D721Med (cell line): ENCODE measurements around the gene SLAMF1.
"Not testable (repeated sequence)": the region's sequence is repeated elsewhere in the genome, so short reads cannot be mapped to it uniquely, and the experiment has no call there.

Experiments
- DNase-seq: peaks from one replicate; pipeline ENCODE4 v3.0.0; 2011; ENCODE audit warnings: low spot score; ENCODE audit not compliant: insufficient read length
- FAIRE-seq: peaks from 2 replicates; lab custom pipeline; 2011; peaks lifted over from hg19 to GRCh38; lab: Jason Lieb, UNC
- CTCF ChIP-seq: IDR thresholded peaks from 2 replicates; pipeline ENCODE4 v1.5.1; 2012; ENCODE audit warnings: mild to moderate bottlenecking, control low read depth; ENCODE audit not compliant: insufficient read depth; ENCODE audit errors: missing control alignments

SLAMF1 gene

DNA sequence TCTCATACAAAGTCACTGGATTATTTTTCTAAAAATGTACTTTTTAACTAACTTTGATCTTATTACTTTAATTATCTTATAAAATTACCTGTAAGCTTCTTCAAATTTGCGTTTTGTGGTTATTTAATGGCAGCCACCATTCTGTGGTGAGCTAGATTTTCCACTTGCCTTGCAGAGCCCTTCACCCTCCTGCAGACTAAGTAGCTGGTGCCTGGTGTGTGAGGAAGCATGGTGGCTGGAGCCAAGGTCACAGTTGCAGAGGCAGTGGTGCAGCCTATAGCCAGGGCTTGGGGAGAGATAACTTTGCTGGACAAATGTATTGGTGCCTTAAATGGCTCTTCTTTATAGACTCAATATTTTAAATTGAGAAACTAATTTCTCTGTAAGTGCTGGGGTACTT lies 56.4 kb downstream of the SLAMF1 start:
- no peak for TF ChIP-seq CTCF
- DNase-seq (no peak), FAIRE-seq (no peak)

- no peak for TF ChIP-seq CTCF
- FAIRE-seq (no peak), DNase-seq (no peak)
Measured at GRCh38 chr1:160588468-160588867, 58.4 kb downstream of the SLAMF1 start.

GRCh38 chr1:160584784-160585183 lies 62.1 kb downstream of the SLAMF1 start:
- no peak for TF ChIP-seq CTCF
- DNase-seq (no peak), FAIRE-seq (no peak)

DNA sequence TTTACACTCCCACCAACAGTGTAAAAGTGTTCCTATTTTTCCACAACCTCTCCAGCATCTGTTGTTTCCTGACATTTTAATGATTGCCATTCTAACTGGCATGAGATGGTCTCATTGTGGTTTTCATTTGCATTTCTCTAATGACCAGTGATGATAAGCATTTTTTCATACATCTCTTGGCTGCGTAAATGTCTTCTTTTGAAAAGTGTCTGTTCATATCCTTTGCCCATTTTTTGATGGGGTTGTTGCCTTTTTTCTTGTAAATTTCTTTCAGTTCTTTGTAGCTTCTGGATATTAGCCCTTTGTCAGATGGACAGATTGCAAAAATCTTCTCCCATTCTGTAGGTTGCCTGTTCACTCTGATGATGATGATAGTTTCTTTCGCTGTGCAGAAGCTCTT lies 63.9 kb downstream of the SLAMF1 start:
- not testable (repeated sequence) for FAIRE-seq, DNase-seq

- DNase-seq (no peak), FAIRE-seq (no peak)
Measured at GRCh38 chr1:160581961-160582360, 64.9 kb downstream of the SLAMF1 start.

GRCh38 chr1:160580221-160580812 lies 66.5 kb downstream of the SLAMF1 start:
- DNase-seq (no peak), FAIRE-seq (no peak)
- TF ChIP-seq CTCF = no peak

More at GRCh38 chr1:160581961-160582360, 64.9 kb downstream of the SLAMF1 start:
- TF ChIP-seq CTCF = no peak

- DNase-seq (no peak), FAIRE-seq (no peak)
- TF ChIP-seq CTCF = no peak
Measured at GRCh38 chr1:160579216-160579701, 67.6 kb downstream of the SLAMF1 start, which contains the start of gene CD84. CD84 (minus strand) TSS chr1:160579496; CDS start chr1:160579437, 59 bp downstream.
